Ovary (tissue), 3 donors: ENCODE measurements around the gene CCDC85B.

Experiments
- POLR2A ChIP-seq: fragments of 450-650 bp; IDR thresholded peaks from one replicate; pipeline ENCODE4 v1.6.1; 2017; ENCODE audit warnings: antibody characterized with exemption, mild to moderate bottlenecking, moderate library complexity
- TF ChIP-seq, protein P1 (sequence below), 3 donors: fragments of 450-650 bp in 2 of 3; fragments of 200-600 bp in 1 of 3; IDR thresholded peaks; one replicate each; pipeline versions ENCODE4 v1.5.1 to v1.8.0; 2016 to 2022; ENCODE audit warnings: antibody characterized with exemption in 3 of 3, mild to moderate bottlenecking in 1 of 3
- donor health status: DM: no; HTN: no; CAD: no.

DNA sequence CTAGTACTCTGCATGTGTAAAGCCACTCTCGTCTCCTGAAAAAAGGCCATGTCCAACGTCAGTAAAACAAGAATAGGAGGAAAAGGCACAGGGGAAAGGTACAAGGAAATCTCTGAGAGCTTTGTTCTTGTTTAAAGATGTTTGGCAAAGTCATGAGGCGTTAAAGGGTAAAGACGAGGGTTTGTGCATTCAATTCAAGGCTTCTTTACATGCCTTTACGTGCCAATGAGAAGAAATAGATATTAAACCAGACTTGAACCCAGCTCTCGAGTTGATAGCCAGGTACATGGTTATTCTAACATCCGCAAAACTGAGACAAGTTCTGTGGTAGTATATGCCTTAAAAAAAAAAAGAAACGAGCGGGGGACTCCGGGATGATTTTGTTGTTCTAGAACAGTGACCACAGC lies 31.8 kb upstream of the CCDC85B start:
- no peak for TF ChIP-seq POLR2A
- TF ChIP-seq, protein P1, sequence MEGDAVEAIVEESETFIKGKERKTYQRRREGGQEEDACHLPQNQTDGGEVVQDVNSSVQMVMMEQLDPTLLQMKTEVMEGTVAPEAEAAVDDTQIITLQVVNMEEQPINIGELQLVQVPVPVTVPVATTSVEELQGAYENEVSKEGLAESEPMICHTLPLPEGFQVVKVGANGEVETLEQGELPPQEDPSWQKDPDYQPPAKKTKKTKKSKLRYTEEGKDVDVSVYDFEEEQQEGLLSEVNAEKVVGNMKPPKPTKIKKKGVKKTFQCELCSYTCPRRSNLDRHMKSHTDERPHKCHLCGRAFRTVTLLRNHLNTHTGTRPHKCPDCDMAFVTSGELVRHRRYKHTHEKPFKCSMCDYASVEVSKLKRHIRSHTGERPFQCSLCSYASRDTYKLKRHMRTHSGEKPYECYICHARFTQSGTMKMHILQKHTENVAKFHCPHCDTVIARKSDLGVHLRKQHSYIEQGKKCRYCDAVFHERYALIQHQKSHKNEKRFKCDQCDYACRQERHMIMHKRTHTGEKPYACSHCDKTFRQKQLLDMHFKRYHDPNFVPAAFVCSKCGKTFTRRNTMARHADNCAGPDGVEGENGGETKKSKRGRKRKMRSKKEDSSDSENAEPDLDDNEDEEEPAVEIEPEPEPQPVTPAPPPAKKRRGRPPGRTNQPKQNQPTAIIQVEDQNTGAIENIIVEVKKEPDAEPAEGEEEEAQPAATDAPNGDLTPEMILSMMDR (IDR thresholded peaks at IDR 0.05) = no peak
